Karpas-422 (cell line): ENCODE measurements around the gene AOX1. TPM values are rescaled to one million over a fixed set of nuclear protein-coding genes. Genes with fewer than 3 reads are reported as not detected.

Experiments used
- DNase-seq: peaks from one replicate; pipeline ENCODE4 v3.0.0-alpha.2; 2015
- H2AFZ ChIP-seq: fragments of 200-600 bp; sonication (generic); 2 replicates; pipeline ENCODE4 v1.6.1; 2014; ENCODE audit warnings: antibody characterized with exemption, low read length, mixed read lengths
- H3K27ac ChIP-seq: fragments of 200-600 bp; sonication (generic); 2 replicates; pipeline ENCODE4 v1.5.1; 2014; ENCODE audit warnings: mild to moderate bottlenecking, low read length, moderate library complexity
- H3K27me3 ChIP-seq: fragments of 200-600 bp; sonication (generic); 2 replicates; pipeline ENCODE4 v1.6.1; 2014; ENCODE audit warnings: low read length, mixed read lengths
- H3K36me3 ChIP-seq: fragments of 200-600 bp; sonication (generic); 2 replicates; pipeline ENCODE4 v1.6.1; 2014; ENCODE audit warnings: low read length, mixed read lengths; ENCODE audit not compliant: insufficient read depth
- H3K4me1 ChIP-seq: fragments of 200-600 bp; sonication (generic); 2 replicates; pipeline ENCODE4 v1.6.1; 2014; ENCODE audit warnings: mild to moderate bottlenecking, low read length, mixed read lengths
- H3K4me2 ChIP-seq: fragments of 200-600 bp; sonication (generic); 2 replicates; pipeline ENCODE4 v1.6.1; 2014; ENCODE audit warnings: low read length, low read depth, mild to moderate bottlenecking; ENCODE audit not compliant: poor library complexity, severe bottlenecking
- H3K4me3 ChIP-seq: fragments of 200-600 bp; sonication (generic); 2 replicates; pipeline ENCODE4 v1.5.1; 2014; ENCODE audit warnings: mild to moderate bottlenecking, antibody characterized with exemption, low read length, mixed read lengths
- H3K79me2 ChIP-seq: fragments of 200-600 bp; sonication (generic); 2 replicates; pipeline ENCODE4 v1.6.1; 2014; ENCODE audit warnings: mild to moderate bottlenecking, low read length, mixed read lengths
- H3K9ac ChIP-seq: fragments of 200-600 bp; sonication (generic); 2 replicates; pipeline ENCODE4 v1.6.0; 2014; ENCODE audit warnings: low read length
- H3K9me2 ChIP-seq: fragments of 200-600 bp; sonication (generic), shearing (Covaris generic); replicated peaks from 2 replicates; pipeline ENCODE4 v1.6.0; 2014; ENCODE audit warnings: mild to moderate bottlenecking, low read length, moderate library complexity; ENCODE audit not compliant: insufficient read depth
- H3K9me3 ChIP-seq: fragments of 300-700, 200-600 bp; sonication (generic); 2 replicates; pipeline ENCODE4 v1.6.1; 2014; ENCODE audit warnings: low read length, mixed read lengths
- H4K20me1 ChIP-seq: fragments of 200-600 bp; sonication (generic); 2 replicates; pipeline ENCODE4 v1.6.1; 2014; ENCODE audit warnings: mild to moderate bottlenecking, antibody characterized with exemption, low read length, low read depth; ENCODE audit not compliant: insufficient read depth
- total RNA-seq: library from RNA; depleted of rRNA; stranded (reverse); fragments of >200 nt; shearing (Covaris generic); gene quantifications from 2 replicates; pipeline ENCODE4 v1.2.3, GENCODE V29; 2014; ENCODE audit warnings: low replicate concordance

The AOX1 gene
- total RNA-seq, 1 experiment from 2014 or later, result 0.37 TPM

DNA sequence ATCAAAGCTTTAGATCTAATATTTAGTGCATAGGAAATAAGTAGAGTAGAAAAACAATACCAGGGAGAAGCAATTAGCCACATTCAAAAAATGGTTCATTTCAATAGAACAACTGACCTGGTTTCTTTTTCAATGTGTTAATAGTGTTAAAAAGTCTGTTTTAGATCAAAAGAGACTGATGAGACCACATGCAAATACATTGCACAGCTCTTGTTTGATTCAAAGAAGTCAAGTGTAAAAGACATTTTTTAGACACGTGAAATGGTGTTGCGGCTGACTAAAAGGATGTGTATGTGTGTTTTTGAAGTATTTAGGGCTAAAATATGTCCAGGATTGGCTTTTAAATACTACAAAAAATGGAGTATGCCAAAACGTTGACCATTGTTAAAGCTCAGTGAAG, 1.2 kb upstream of the AOX1 start:
- Histone ChIP-seq H3K9me2 (no peaks in the 10 kb centered on the region), H2AFZ (no peak overlapping the region), H3K4me3 (no peak overlapping the region), H3K79me2 (no peaks in the 10 kb centered on the region), H3K9ac (no peak overlapping the region), H3K4me2 (no peak overlapping the region), H3K4me1 (no peaks in the 10 kb centered on the region), H3K27me3 (no peaks in the 10 kb centered on the region), H4K20me1 (no peaks in the 10 kb centered on the region), H3K36me3 (peaks cover 3% of the 10 kb centered on the region; the same call in 1 of the 2 replicates), H3K27ac (no peak overlapping the region), H3K9me3 (no peaks in the 10 kb centered on the region)
- DNase-seq, result no peak

DNA sequence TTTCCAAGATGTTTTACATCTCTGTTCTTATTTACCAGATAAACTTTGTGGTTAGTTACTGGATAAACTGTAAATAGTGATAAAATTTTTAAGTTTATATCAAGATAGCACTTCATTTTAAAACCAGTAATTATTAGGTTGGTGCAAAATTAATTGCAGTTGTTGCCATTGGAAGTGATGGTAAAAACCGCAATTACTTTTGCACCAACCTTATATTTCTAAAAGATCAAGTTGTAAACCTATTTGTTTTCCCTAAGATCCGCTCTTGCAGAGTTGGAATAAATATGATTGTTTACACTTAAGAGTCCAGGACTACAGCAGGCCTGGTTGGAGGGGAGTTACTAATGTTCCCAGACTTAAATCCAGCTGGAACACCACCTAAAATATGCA, 479 bp upstream of the AOX1 start:
- Histone ChIP-seq H2AFZ (no peak overlapping the region), H3K4me1 (no peaks in the 10 kb centered on the region), H3K27ac (no peak overlapping the region), H4K20me1 (no peaks in the 10 kb centered on the region), H3K4me2 (no peak overlapping the region), H3K4me3 (no peak overlapping the region), H3K27me3 (no peaks in the 10 kb centered on the region), H3K9ac (no peak overlapping the region), H3K79me2 (no peaks in the 10 kb centered on the region), H3K9me3 (no peaks in the 10 kb centered on the region), H3K9me2 (no peaks in the 10 kb centered on the region), H3K36me3 (peaks cover 3% of the 10 kb centered on the region; the same call in 1 of the 2 replicates)
- DNase-seq, result no peak

DNA sequence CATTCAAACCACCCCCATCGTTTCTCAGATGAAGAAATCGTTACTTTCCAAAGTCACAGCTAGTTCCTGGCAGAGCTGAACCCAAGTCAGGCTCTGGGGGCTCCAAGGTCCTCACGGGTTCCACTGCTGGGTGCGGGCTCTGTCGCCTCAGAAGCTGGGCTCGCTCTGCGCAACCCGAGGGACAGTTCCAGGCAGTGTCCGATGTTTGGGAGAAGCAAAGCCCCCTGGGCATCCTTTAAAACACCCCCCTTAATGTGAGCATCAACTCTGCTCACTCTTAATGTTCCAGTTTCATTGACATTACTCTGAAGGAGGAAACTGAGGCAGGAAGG, 796 bp downstream of the AOX1 start:
- Histone ChIP-seq H3K36me3 (peaks cover under 1% of the 10 kb centered on the region; the same call in 1 of the 2 replicates), H2AFZ (no peak overlapping the region), H3K9me2 (no peaks in the 10 kb centered on the region), H3K4me1 (no peaks in the 10 kb centered on the region), H3K4me3 (no peak overlapping the region), H3K79me2 (no peaks in the 10 kb centered on the region), H3K9me3 (no peaks in the 10 kb centered on the region), H3K27ac (no peak overlapping the region), H4K20me1 (no peaks in the 10 kb centered on the region), H3K4me2 (no peak overlapping the region), H3K9ac (no peak overlapping the region), H3K27me3 (no peaks in the 10 kb centered on the region)
- DNase-seq, result no peak

DNA sequence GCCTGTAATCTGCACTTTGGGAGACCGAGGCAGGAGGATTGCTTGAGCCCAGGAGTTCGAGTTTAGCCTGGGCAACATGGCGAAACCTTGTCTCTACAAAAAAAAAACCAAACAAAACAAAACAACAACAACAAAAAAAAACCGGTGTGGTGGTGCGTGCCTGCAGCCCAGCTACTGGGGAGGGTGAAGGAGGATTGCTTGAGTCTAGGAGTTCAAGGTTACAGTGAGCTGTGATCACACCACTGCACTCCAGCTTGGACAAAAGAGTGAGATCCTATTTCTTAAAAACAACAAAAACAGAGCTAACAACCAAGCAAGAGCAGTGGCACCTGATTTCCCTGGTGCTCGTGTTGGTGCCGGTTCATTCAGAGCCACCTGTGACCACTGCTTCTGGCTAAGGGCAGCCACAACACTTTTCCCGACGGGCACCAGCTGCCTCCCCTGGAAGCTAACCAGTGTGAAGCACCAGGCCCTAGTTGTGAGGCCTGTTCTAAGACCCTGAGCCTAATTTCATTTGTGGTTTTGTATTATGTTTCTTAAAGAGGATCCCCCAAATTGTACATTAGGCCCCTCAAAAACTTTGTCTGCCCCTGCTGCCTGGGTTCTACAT, 1.3 kb downstream of the AOX1 start:
- no peaks in the 10 kb centered on the region for H4K20me1 ChIP-seq
- no peak overlapping the region for H3K27ac ChIP-seq
- no peak overlapping the region for H3K4me3 ChIP-seq
- no peak for DNase-seq
- no peaks in the 10 kb centered on the region for H3K9me3 ChIP-seq
- H3K79me2 ChIP-seq, result no peaks in the 10 kb centered on the region
- H3K4me2 ChIP-seq, result no peak overlapping the region
- no peak overlapping the region for H3K9ac ChIP-seq
- H3K9me2 ChIP-seq, result no peaks in the 10 kb centered on the region
- H3K36me3 ChIP-seq, result no peaks in the 10 kb centered on the region
- no peaks in the 10 kb centered on the region for H3K27me3 ChIP-seq
- no peak overlapping the region for H2AFZ ChIP-seq
- no peaks in the 10 kb centered on the region for H3K4me1 ChIP-seq

DNA sequence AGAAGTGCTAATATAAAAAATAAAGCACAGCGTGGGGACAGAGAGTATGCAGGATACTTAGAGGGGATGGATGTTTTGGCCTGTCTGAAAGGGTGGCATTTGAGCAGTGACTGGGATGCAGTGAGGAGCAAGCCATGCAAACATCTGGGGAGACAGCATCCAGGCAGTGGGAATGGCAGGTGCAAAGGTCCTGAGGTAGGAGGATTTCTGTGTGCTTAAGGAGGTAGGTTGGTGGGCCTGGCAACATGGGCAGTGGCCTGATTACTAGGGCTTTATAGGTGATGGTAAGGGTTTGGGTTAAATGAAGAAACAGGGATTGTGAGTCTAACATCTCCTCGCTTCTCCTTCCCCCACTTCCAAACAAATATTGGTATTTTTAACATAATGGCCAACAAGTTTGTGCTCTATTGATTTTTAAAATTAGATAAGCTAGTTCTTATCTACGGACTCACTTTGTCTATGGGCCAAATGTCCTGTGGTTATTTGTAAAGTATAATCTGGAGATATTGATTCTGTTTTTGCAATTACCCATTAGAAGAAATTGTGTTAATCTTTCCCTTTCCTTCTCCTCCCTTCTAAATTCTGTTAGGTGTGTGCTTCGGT, 2.4 kb downstream of the AOX1 start:
- Histone ChIP-seq H3K27me3 (no peaks in the 10 kb centered on the region), H3K79me2 (no peaks in the 10 kb centered on the region), H3K9me2 (no peaks in the 10 kb centered on the region), H3K4me1 (no peaks in the 10 kb centered on the region), H2AFZ (no peak overlapping the region), H3K36me3 (no peaks in the 10 kb centered on the region), H3K9ac (no peak overlapping the region), H3K27ac (no peak overlapping the region), H3K9me3 (no peaks in the 10 kb centered on the region), H3K4me2 (no peak overlapping the region), H3K4me3 (no peak overlapping the region), H4K20me1 (no peaks in the 10 kb centered on the region)
- no peak for DNase-seq

DNA sequence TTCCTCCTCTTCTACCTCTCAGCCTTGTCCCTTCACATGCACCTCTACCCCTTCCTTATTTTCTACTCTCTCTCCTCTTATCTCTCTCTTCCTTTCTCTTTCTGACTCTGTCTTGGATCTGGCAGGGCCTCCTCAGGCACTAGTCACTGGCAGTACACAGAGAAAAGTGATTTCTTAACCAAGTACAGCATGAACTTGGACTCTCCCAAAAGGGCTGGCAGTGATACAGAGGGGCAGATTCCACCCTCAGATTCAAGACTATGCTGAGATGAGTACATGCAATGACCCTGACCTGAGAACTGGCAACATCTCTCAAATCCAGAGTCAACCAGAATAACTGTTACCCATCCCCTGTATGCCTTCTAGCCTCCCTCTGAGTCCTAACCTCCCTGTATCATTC, 4.3 kb downstream of the AOX1 start:
- DNase-seq, result no peak
- no peak overlapping the region for H3K4me3 ChIP-seq
- no peaks in the 10 kb centered on the region for H3K9me2 ChIP-seq
- H2AFZ ChIP-seq, result no peak overlapping the region
- no peak overlapping the region for H3K4me2 ChIP-seq
- no peaks in the 10 kb centered on the region for H3K4me1 ChIP-seq
- H3K9ac ChIP-seq, result no peak overlapping the region
- H3K27me3 ChIP-seq, result no peaks in the 10 kb centered on the region
- no peaks in the 10 kb centered on the region for H3K79me2 ChIP-seq
- no peaks in the 10 kb centered on the region for H3K36me3 ChIP-seq
- no peak overlapping the region for H3K27ac ChIP-seq
- no peaks in the 10 kb centered on the region for H4K20me1 ChIP-seq
- H3K9me3 ChIP-seq, result no peaks in the 10 kb centered on the region

DNA sequence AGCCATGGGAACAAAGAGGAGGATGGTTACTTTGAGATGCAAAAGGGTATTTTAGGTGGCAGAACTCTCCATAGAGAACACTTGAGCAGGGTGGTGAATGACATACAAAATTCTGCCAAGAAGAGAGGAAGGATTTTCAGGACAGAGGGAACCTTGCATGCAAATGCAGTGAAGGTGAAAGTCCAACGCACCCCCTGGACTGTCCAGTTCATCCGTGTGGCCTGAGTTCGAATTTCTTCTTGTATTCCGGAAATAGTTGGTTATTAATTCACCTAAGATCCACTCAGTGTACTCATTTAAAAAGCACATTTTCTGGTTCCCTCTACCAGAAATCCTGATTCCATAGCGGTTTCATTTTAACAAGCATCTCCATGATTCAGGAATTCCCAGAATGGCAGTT, 5.5 kb downstream of the AOX1 start:
- H2AFZ ChIP-seq, result no peak overlapping the region
- no peak overlapping the region for H3K4me3 ChIP-seq
- no peak for DNase-seq
- H3K4me2 ChIP-seq, result no peak overlapping the region
- H3K79me2 ChIP-seq, result no peaks in the 10 kb centered on the region
- H3K9ac ChIP-seq, result no peak overlapping the region
- H4K20me1 ChIP-seq, result no peaks in the 10 kb centered on the region
- no peaks in the 10 kb centered on the region for H3K9me2 ChIP-seq
- no peak overlapping the region for H3K27ac ChIP-seq
- H3K9me3 ChIP-seq, result no peaks in the 10 kb centered on the region
- no peaks in the 10 kb centered on the region for H3K27me3 ChIP-seq
- H3K4me1 ChIP-seq, result no peaks in the 10 kb centered on the region
- no peaks in the 10 kb centered on the region for H3K36me3 ChIP-seq

DNA sequence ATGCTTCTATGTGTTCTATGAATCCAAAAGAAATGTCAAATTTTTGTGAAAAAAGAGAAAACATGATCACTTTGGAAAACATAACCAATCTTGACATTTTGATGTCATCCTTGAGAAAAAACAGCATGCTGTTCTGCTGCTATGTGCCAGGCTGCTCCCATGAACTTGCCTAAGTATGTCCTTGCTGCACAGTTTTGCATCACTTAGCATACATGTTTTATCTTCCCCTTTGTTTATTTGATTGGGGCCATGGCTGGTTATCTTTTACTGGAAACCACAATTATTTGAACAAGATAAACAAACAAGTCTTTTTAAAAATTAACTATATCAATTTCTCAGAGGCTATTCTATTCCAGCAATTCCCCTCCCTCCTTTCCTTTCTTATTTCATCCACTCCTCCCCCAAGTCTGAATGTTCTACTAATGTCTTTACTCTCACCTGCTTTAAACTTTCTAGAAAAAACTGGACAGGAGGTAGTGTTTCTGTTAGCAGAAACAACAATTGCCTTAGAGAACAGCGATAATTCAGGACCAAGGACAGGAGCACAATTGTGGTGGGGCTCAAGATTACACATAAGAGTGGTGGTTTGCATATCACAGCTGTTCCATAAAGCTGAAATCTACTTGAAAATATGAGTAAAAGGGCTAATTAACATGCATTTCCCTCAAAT, 6.7 kb downstream of the AOX1 start:
- Histone ChIP-seq H3K79me2 (no peaks in the 10 kb centered on the region), H3K27me3 (no peaks in the 10 kb centered on the region), H3K9me2 (no peaks in the 10 kb centered on the region), H3K4me2 (no peak overlapping the region), H3K9me3 (no peaks in the 10 kb centered on the region), H4K20me1 (no peaks in the 10 kb centered on the region), H3K27ac (no peak overlapping the region), H2AFZ (no peak overlapping the region), H3K4me3 (no peak overlapping the region), H3K36me3 (no peaks in the 10 kb centered on the region), H3K4me1 (no peaks in the 10 kb centered on the region), H3K9ac (no peak overlapping the region)
- peak; percentile 61 for DNase-seq
